ENCODE results near the gene NFIA. TPM values are rescaled to one million over a fixed set of nuclear protein-coding genes. Genes with fewer than 3 reads are reported as not detected.

Gene NFIA
- total and polyA plus RNA-seq, 2 donors (not counting 1 experiment from before 2014, with no cell fraction given): 0.28 to 0.54 TPM

DNA sequence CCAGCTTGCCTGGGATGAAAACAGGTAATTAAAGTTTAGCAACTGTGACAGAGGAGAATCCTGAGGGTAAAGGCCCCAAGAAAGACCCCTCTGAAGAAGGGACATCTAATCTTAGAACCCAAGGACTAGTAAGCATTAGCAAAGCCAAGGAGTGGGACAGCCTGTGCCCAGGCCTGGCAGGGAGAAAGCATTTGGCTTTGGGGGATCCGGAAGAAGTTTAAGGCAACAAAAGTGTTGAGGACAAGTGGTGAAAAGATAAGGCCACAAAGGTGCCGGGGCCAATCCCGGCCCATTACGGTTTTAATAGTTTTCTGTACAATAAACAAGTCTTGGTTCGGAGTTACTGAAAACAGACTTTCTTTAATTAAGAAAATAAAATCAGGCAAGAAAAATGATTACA lies 367.0 kb downstream of the NFIA start:
- Histone ChIP-seq H3K79me2 (ENCODE audit: control insufficient read depth, insufficient read depth, low read length) (no peaks in the 10 kb centered on the region), H3K9me3 (ENCODE audit: control extremely low read depth in 1 of 3, control insufficient read depth in 2 of 3, insufficient read depth in 1 of 3, low read length in 2 of 3) (no peaks in the 10 kb centered on the region), H2AFZ (ENCODE audit: insufficient read depth, low read depth, low read length, poor library complexity, severe bottlenecking) (no peak overlapping the region), H3K27me3 (replicated peaks in 1 of 4; ENCODE audit: control extremely low read depth in 1 of 4, control insufficient read depth in 3 of 4, insufficient read depth in 4 of 4, low read length in 3 of 4) (no peaks in the 10 kb centered on the region), H3K4me2 (replicated peaks; ENCODE audit: low read depth, low read length, poor library complexity, severe bottlenecking) (no peak overlapping the region), H3K27ac (ENCODE audit: low read length in 2 of 2) (no peak overlapping the region), H3K36me3 (replicated peaks in 1 of 2; ENCODE audit: control extremely low read depth in 1 of 2, control insufficient read depth in 1 of 2, extremely low read depth in 1 of 2, insufficient read depth in 2 of 2, low read length in 1 of 2) (no peaks in the 10 kb centered on the region), H3K4me3 (ENCODE audit: control extremely low read depth in 1 of 5, extremely low read depth in 1 of 5, insufficient read depth in 1 of 5, low read depth in 2 of 5, low read length in 4 of 5) (no peak overlapping the region), H4K20me1 (ENCODE audit: control insufficient read depth, insufficient read depth, low read length, poor library complexity, severe bottlenecking) (no peaks in the 10 kb centered on the region), H3K4me1 (ENCODE audit: control insufficient read depth in 2 of 2, insufficient read depth in 2 of 2, low read length in 2 of 2) (peaks cover 0 to 4% of the 10 kb centered on the region in 2 donors), H3K9ac (ENCODE audit: low read length) (no peak overlapping the region)
- intact Hi-C loops (cut with micrococcal nuclease): no loop called here
- Mint-ChIP-seq H3K4me3 (no peak overlapping the region), H3K27ac (no peak overlapping the region), H3K27me3 (peaks cover 11% of the 10 kb centered on the region), H3K4me1 (peaks cover 3% of the 10 kb centered on the region), H3K9me3 (ENCODE audit: insufficient read depth) (no peaks in the 10 kb centered on the region)
- ATAC-seq (ENCODE audit: low read depth) (no peak), DNase-seq (no peak)
- POLR2A ChIA-PET: no interaction called here
- CTCF ChIA-PET: interaction anchor here (0.6 kb wide), 1 partner anchor 17 kb away, joined by 3 read pairs; no protein-coding TSS in a partner anchor
- 79% methylated on average over 4 of the region's 5 CpGs for WGBS (ENCODE audit: insufficient coverage)
- TF ChIP-seq EZH2 (IDR thresholded peaks at IDR 0.05; ENCODE audit: borderline replicate concordance, insufficient read depth, low read depth, low read length, poor library complexity, severe bottlenecking): no peak
- TF ChIP-seq CTCF (IDR thresholded peaks at IDR 0.05): no peak

- Histone ChIP-seq H3K36me3 (replicated peaks in 1 of 2; ENCODE audit: control extremely low read depth in 1 of 2, control insufficient read depth in 1 of 2, extremely low read depth in 1 of 2, insufficient read depth in 2 of 2, low read length in 1 of 2) (no peaks in the 10 kb centered on the region), H3K27me3 (replicated peaks in 1 of 4; ENCODE audit: control extremely low read depth in 1 of 4, control insufficient read depth in 3 of 4, insufficient read depth in 4 of 4, low read length in 3 of 4) (no peaks in the 10 kb centered on the region), H3K4me1 (ENCODE audit: control insufficient read depth in 2 of 2, insufficient read depth in 2 of 2, low read length in 2 of 2) (peaks cover 0 to 4% of the 10 kb centered on the region in 2 donors), H3K9me3 (ENCODE audit: control extremely low read depth in 1 of 3, control insufficient read depth in 2 of 3, insufficient read depth in 1 of 3, low read length in 2 of 3) (no peaks in the 10 kb centered on the region), H3K9ac (ENCODE audit: low read length) (no peak overlapping the region), H4K20me1 (ENCODE audit: control insufficient read depth, insufficient read depth, low read length, poor library complexity, severe bottlenecking) (no peaks in the 10 kb centered on the region), H2AFZ (ENCODE audit: insufficient read depth, low read depth, low read length, poor library complexity, severe bottlenecking) (no peak overlapping the region), H3K27ac (ENCODE audit: low read length in 2 of 2) (no peak overlapping the region), H3K4me2 (replicated peaks; ENCODE audit: low read depth, low read length, poor library complexity, severe bottlenecking) (no peak overlapping the region), H3K4me3 (ENCODE audit: control extremely low read depth in 1 of 5, extremely low read depth in 1 of 5, insufficient read depth in 1 of 5, low read depth in 2 of 5, low read length in 4 of 5) (no peak overlapping the region), H3K79me2 (ENCODE audit: control insufficient read depth, insufficient read depth, low read length) (no peaks in the 10 kb centered on the region)
- WGBS (ENCODE audit: insufficient coverage): 80% methylated on average over 1 of the region's 4 CpGs
- H3K27me3 Mint-ChIP-seq: peaks cover 8% of the 10 kb centered on the region
- TF ChIP-seq EZH2 (IDR thresholded peaks at IDR 0.05; ENCODE audit: borderline replicate concordance, insufficient read depth, low read depth, low read length, poor library complexity, severe bottlenecking) (no peak), CTCF (IDR thresholded peaks at IDR 0.05) (no peak)
- ATAC-seq (ENCODE audit: low read depth) (no peak), DNase-seq (no peak)
- ChIA-PET POLR2A (no interaction called here), CTCF (interaction anchor here (1.7 to 4.4 kb wide), 2 partner anchors 472 to 1478 kb away, joined by 7 to 27 read pairs; no protein-coding TSS in a partner anchor)
- H3K4me1 Mint-ChIP-seq: peaks cover 3% of the 10 kb centered on the region
- H3K9me3 Mint-ChIP-seq (ENCODE audit: insufficient read depth): no peaks in the 10 kb centered on the region
- H3K4me3 Mint-ChIP-seq: no peak overlapping the region
- intact Hi-C loops (cut with micrococcal nuclease): loop anchor here (5.0 kb wide), 1 partner anchor 402 kb away; no protein-coding TSS in a partner anchor
- H3K27ac Mint-ChIP-seq: no peak overlapping the region
Observed at GRCh38 chr1:61450454-61450853, 368.1 kb downstream of the NFIA start.

Data from B cell (primary cell).